Islet of Langerhans (tissue), 1 donor: Measurements from ENCODE around the gene MSANTD2.
A peak's percentile ranks its signal among the peaks of the same experiment; 100 is the strongest.
"Not testable (repeated sequence)": the region's sequence is repeated elsewhere in the genome, so short reads cannot be mapped to it uniquely, and the experiment has no call there.

ENCODE experiments used
- FAIRE-seq: peaks from one replicate; lab custom pipeline; 2011; peaks lifted over from hg19 to GRCh38; lab: Jason Lieb, UNC

Gene MSANTD2

DNA sequence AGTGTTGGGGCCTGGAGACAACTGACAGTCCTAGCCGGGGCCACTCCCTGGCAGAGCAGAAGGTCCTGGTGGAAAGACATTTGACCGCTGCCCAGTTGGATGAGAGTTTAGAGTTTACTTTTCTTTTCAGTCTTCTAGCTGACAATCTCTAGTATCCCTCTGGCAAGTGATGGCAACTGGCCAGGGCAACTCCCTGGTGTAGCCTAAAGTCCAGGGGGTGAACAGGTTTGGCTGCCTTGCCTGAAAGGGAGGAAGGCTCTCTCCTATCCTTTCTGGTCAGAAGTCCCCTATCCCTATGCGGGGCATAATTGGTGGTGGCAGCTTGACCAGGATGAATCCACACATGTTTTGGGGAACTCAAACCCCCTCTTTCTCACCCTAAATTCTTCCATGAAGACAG is 16.8 kb upstream of the MSANTD2 start:
- FAIRE-seq, result no peak

DNA sequence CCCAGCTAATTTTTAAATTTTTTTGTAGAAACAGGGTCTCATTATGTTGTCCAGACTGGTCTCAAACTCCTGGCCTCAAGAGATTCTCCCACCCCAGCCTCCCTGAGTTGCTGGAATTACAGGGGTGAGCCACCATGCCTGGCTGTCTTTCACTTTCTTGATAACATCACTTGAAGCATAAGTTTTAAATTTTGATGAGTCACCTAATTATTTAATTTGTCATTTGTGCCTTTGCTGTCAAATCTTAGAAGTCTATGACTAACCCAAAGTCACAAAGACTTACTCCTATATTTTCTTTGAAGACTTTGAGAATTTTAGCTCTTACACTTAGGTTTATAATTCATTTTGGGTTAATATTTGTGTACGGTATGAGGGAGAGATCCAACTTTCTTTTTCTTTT is 14.5 kb upstream of the MSANTD2 start:
- FAIRE-seq, result no peak

DNA sequence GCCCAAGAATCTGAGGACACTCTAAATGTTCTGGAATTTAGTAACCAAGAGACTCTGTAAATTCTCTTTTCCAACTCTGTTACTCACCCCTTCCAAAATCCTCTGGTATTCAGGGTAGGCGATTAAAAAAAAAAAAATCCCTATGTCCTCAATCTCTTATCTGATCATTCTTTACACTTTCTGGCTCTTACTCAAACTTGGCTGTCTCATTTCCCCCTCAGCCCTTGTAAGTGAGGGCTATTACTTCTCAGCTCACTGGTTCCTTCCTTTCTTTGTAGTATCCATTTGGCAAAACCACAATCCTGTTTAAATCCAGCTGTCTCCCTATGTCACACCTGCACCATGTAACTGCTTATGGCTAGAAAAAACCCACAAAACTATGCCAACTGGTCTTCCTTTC is 12.7 kb upstream of the MSANTD2 start:
- no peak for FAIRE-seq

DNA sequence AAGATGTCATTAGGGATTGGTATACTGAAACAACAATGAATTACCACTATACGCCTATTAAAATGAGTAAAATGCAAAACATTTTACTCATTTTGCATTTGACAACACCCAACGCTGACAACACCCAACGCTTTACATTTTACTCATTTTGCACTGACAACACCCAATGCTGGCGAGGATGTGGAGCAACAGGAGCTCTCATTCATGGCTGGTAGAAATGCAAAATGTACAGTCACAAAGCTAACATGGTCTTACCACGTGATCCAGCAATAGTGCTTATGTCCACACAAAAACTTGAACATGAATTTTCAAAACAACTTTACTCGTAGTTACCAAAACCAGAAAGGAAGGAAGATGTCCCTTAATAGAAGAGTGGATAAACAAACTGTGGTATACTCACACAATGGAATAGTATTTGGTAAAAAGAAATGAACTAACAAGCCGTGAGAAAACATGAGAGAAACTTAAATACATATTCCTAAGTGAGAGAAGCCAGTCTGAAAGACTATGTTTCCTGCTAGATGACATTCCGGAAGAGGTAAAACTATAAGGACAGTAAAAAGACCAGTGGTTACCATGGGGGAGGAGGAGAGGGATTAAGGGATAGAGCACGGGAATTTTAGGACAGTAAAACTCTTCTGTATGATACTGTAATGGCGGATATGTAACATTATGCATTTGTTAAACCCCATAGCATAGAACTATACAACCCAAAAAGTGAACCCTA is 11.4 kb upstream of the MSANTD2 start:
- no peak for FAIRE-seq

DNA sequence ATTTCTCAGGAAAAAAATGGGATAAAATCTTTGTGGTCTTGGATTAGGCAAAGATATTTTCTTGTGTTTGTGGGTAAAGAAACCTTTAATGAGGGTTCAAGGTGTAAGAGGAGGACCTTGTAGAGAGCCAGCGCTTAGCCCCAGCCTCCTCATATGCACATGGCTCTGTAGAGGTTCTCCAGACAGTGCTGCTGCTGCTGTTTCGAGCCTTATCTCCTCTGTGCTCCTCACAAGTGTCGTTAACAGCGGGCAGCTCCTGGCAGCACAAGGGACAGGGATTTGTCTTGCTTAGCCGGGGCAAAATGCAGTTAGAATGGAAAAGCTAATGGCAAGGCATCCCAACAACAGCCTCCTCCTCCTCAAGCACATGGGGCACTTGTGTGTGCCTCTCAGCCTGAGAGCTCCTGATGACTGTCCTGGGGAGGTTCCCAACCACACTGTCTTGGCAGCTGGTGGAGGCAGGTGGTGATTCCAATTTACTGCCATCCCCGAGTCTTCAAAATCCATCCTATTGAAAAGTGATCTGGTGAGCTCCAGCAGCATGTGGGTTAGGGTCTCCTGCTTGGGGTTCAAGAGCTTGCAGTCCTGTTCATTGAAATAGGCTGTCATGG is 7.6 kb upstream of the MSANTD2 start:
- no peak for FAIRE-seq

DNA sequence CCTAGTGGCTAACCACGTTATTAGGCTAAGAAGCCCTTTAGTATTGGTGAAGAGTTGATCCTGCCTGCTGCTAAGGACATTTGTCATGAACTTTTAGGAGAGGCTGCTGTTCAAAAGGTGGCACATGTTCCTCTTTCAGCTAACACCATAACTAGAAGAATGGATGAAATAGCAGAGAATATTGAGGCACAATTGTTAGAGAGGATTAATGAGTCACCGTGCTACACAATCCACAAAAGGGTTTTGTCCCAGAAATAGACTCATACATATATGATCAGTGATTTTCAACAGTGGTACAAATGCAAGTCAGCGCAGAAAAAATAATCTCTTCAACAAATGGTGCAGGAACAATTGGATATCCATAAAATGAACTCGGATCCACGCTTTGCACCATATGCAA is 7.0 kb upstream of the MSANTD2 start:
- FAIRE-seq, result no peak

DNA sequence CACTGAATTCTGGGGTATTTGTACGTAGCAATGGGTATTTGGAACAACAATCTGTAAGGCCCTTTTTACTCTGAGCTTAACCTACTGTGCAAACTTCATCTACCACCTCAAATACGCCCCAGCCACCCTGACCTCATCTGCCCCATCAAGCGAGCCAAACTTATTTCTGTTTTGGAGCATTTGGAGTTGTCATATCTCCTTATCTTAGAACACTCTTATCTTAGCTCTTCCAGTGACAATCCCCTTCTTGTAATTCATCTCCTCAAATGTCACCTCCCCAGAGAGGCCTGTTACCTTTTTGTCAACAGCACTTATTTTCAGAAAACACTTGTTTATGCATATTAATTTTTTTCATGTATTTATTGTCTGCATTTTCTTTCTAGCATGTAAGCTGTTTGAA is 4.7 kb upstream of the MSANTD2 start:
- no peak for FAIRE-seq

DNA sequence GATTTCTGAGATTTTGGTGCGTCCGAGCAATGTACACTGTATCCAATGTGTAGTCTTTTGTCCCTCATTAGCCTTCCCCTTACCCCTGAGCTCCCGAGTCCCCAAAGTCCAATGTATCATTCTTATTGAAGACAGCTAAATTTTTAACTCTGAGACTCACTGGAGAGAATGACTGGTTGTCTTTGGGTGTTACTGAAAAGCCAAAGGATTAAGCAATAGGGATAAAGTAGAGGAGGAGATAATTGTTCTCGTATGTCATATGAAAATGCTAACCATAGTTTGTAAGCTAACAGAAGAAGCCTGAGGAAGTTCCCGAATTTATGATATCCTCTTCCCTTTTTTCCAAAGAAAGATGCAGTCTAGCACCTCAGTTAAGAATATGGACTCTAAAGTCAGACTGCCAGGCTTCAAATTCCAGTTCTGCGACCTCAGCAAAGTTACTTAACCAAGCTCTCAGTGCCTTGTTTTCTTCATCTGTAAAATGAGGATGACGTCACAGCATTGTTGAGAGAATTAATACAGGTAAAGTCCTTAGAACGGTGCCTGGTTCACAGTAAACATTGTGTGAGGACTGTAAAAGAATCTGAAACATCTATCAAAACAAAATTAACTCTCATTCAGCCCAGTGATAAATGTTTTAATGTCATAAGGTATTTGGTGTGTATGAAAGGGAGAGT is 1.6 kb upstream of the MSANTD2 start:
- FAIRE-seq, result no peak

DNA sequence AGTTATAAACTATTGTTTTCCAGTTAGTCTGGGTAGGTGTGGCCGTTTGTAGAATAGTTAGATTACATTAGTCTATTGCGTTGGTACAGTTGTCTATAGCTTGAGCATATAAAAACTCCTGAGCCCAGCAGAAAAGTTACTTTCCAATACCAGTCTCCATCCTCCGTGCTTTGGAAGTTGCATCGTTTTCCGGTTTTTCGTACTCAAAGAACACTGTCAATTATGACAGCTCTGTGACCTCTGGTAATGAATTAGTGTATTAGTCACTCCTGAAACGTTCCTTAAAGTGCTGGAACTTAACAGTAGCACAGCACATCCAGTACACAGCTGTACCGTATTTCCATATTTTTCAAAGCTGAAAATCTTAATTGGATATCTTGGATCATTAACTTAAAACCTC is 808 bp upstream of the MSANTD2 start:
- peak; percentile 30 for FAIRE-seq

DNA sequence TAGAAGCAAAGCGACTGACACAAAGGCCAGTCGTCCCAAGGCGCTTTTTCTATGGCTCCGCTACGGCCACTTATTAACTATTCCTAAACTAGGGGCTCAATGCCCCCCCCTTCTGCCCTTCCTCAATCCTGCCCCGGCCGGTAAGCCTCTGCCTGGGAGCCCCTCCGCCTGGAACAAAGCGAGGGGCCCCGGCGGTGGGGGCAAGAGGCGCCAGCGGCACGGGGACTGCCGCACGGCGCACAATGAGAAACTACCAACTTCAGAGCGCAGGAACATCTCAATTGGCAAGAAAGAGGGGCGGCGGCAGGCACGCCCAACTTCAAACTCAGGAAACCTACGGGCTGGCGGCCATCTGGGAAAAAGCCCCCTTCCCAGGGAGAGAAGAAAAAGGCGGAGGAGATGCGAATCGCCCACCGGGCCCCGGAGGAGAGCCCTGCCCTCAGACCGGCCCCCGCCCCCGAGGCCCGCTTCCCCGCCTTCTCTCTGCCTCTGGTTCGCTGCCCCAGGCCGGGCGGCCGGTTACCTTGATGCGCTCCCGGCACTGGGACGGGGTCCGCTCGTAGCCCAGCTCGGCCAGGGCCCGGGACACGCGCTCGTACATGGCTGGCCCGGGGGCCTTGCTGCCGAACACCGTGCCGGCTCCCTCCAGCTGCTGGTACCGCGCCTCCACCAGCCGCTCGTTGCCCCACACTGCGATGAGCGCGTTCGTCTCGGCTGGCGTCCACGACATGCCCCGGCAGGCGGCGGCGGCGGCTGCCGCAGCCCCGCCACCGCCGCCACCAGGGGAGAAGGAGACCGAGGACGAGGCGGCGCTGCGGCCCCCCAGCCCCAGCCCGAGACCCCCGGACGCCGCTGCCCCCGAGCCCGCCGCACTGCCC is 619 bp downstream of the MSANTD2 start:
- no peak for FAIRE-seq

DNA sequence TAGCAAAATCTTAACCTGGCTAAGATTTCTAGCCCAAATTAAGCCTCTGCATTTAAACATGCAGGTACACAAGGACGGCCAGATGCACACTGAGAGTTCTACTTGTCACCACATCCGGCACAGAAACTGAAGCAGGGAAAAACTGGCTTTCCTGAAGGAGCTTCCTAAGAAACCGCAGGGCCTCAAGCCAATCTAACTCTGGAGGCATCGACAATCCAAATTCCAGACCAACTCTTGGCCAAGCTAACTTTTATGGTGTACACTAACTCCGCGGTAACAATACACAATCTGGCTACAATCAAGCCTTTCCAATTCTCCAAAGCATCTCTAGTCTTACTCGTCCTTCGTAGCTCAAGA is 1.2 kb downstream of the MSANTD2 start:
- FAIRE-seq, result no peak

DNA sequence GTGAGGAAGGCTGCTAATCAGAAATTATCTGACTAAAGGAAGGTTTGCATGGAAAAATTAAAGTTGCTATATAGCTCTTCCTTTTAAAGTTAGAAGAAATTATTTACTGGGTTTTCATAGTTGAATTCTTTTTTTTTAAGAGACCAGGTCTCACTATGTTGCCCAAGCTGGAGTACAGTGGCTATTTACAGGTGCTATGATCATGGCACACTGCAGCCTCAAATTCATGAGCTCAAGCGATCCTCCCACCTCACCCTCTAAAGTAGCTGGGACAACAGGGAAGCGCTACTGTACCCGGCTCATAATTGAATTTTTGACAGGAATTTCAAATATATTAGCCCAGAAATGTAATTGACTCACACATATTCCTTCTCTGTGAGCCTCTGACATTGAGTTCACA is 3.9 kb downstream of the MSANTD2 start:
- no peak for FAIRE-seq

DNA sequence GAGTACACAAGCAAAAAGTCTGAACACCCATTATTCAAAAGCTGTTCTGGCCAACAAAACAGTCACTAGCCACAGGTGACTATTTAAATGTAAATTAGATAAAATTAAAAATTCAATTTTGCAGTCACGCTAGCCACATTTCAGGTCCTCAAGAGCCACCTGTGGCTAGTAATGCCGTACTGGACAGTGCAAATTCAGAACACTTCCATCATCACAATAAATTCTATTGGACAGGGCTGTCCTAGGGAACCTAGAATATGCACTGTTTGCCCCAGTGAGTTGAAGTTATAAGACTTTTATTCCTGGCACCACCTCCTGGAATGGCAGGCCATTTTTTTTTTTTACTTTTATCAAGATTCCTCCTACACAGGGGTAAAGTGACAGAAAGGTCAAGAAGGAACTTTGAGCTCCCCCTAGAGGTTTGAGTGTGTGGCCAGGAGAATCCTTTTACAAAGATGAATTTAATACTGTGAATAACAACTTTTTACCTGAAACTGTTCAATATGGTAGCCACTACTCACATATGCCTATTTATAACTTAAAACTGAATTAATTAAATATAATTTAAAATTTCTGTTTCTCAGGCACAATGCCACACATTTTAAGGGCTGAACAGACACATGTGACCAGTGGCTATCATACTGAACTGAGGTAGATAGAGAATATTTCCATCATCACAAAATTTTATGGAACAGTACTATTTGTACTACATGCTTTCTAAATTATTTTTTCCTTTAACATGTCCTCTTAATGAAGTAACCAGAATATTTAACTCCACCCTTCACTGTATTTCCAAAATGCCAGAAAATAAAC is 6.5 kb downstream of the MSANTD2 start:
- peak; percentile 70 for FAIRE-seq

DNA sequence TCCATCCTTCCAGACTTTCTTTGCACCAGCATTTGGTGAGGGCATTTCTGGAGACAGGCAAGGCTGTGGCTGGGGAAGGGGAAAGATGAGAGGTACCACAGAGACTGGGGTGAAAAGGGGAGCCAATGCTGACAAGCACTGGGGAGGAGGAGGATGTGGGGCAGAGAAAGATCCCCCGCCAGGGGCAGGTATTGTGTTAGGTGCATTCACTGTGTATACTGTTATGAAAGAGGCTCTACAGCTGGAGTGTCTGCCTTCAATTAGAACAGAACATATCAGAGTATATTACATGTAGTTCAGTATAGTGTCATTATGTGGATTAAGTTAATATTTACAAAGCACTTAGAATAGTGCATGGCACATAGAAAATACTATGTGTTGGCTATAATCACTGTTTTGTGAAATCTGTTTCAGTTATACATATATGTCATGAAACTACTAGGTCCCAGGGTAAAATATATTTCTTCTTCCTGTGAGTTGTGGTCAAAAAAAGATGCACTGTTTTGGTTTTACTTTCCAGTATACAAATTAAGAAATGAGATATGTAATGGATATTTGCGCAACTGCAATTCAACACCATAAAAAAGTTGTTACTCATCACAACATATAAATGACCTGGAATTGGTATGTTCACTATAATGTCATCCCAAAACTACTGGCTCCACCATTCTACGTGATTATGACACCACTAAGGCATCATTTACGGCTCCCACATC is 8.4 kb downstream of the MSANTD2 start:
- FAIRE-seq, result no peak

DNA sequence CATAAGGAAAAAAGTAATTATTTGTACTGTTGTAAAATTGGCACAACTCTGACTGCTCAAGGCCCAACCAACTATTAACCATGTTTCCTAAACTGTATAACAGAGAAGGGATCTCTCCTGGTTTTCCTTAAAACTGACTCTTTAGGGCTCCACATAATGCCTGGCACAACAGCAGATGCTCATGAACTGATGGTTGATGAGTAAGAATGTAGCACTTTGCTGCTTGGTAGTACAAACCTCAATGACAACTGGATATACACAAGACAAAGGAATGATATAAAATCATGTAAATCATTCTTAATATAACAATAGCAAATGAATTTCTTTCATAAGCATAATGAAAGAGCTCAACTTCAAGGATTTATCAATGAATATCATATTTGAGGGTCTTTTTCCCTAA is 11.7 kb downstream of the MSANTD2 start:
- no peak for FAIRE-seq

DNA sequence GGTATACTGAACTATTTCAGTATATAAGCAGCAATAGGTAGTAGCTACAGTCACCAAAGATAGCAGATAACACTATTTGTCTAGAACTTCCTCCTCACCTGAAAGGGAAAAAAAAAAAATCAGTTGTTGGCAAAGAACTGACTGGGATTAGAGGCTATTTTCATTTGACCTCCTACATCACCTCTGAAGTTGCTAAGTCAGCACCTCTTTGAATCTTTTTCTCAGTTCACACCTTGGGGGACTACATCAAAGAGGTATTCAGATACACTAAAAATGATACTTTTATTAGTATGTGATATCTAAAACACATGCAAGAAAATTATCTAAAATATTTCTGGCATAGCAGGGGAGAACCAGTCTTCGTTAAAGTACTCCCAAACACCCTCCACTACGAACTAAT is 16.2 kb downstream of the MSANTD2 start:
- FAIRE-seq, result no peak

DNA sequence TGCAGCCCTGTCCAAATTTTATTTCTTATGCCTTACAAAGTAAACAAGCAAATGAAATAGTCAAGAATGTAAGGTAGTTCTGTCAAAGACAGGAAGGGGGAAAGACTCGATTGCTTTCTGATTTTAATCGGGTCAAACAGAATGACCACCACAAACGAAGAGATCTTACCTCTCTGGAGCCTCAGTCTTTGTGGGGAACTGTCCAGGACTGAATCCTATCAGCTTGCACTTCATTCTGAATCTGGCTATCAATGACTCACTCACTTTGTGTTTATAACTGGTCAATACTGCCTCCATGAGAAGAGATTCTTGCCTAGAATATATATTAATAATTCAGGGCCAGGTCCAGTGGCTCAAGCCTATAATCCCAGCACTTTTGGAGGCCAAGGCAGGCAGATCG is 17.2 kb downstream of the MSANTD2 start:
- FAIRE-seq, result no peak

DNA sequence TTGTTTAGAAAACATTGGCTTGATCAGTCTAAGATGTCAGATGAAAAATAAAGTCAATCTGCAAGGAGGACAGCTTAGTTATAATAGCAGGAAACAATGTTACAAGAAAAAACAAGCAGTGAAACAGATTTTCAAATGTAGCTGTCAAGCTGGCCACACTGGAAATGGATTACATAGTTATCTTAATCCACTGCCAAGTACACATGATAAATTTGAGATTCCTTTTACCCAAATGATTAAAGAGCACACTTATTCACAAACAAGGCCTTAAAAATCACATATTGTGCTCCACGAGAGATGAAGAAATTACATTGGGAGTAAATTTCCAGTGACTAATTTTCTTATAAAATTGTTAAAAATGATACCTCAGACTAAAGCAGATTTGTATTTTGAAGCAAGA is 20.6 kb downstream of the MSANTD2 start:
- peak; percentile 5 for FAIRE-seq

DNA sequence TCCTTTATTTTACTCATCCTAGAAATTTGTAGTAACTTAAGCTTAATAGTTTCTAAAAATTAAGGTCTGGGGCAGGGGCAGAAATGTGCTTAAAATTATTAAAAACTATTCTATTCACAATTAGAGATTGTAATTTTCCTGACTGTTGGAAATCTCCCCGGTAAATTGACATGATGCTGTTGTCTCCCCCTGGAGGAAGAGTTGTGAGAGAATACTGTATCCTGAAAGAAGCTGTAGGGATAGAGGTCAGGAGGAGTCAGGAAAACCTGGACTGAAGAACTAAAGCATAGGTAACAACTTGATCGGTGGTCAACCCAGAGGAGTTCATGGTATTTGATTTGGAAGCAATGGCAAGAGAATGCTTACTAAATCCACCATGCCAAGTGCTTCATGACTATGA is 21.9 kb downstream of the MSANTD2 start:
- no peak for FAIRE-seq

DNA sequence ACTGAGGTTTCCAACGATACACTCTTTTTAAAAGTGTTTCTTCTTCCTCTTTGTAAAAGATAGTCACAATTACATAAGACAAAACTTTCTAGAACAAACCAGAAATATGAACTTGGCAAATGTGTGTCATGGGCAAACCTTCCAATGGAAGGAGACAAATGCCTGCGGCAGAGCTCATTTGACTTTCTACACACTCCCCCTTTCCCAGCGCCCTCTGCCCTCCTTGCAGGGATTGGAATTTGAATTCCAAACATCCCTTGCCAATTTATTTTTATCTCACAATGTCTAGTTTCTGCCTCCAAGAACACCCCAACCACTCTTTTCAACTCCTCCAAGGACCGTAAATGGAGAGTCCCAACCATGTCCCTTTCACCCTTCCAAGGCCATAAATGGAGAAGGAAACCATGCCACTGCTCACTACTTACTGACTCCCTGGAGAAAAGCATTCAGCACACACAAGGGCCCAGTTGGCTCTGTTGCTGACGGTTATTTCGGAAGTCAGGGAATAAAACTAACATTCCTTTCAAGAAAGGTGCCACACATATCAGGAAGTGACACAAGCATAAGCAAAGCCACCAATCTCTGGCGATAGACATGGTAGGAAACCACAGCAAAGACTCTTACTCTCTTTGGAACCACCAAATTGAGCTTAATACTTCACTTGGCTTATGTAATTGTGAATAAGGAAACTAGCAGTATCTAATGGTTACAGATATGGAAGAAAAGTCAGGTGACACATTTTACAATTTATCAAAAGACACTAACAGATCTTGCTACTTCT is 23.2 kb downstream of the MSANTD2 start:
- FAIRE-seq, result no peak

DNA sequence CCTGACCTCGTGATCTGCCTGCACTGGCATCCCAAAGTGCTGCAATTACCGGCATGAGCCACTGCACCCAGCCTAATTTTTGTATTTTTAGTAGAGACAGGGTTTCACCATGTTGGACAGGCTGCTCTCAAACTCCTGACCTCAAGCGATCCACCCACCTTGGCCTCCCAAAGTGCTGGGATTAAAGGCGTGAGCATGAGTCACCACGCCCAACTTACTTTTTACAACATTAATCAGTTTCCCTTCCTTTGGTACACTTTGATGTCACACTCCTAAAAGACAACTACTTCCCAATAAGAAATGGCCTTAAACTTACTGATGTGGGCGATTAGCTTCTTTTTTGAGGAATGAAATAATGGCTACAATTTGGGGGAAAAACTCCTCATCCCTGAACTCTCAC is 29.2 kb downstream of the MSANTD2 start:
- FAIRE-seq, result not testable (repeated sequence)
